Sigmoid colon (tissue), 4 donors: Measurements from ENCODE around the gene HS3ST6.

Experiments used
- CTCF ChIP-seq, 4 experiments: fragments of 450-650 bp in 3 of 4; fragments of 200-600 bp in 1 of 4; IDR thresholded peaks; one replicate each; pipeline ENCODE4 v1.5.1; 2016 to 2019; ENCODE audit warnings: antibody characterized with exemption in 4 of 4, mild to moderate bottlenecking in 3 of 4, moderate library complexity in 2 of 4
- POLR2A ChIP-seq, 2 donors: fragments of 450-650 bp; IDR thresholded peaks; one replicate each; pipeline ENCODE4 v1.6.1; 2016; ENCODE audit warnings: antibody characterized with exemption in 2 of 2, mild to moderate bottlenecking in 2 of 2, moderate library complexity in 2 of 2
- POLR2AphosphoS5 ChIP-seq, 4 donors: sonication (generic); formaldehyde crosslinking; IDR thresholded peaks; one replicate each; pipeline ENCODE4 v1.6.1; 2017; ENCODE audit warnings: antibody characterized with exemption in 4 of 4

GRCh38 chr16:1895949-1896675 lies 22.1 kb downstream of the HS3ST6 start:
- TF ChIP-seq CTCF (IDR thresholded peaks at IDR 0.05), result no peak
- no peak for TF ChIP-seq POLR2AphosphoS5 (IDR thresholded peaks at IDR 0.05)
- no peak for TF ChIP-seq POLR2A (IDR thresholded peaks at IDR 0.05)
